Parathyroid adenoma (tissue), 2 donors: Measurements from ENCODE around the gene CXCL16.
"Not testable (repeated sequence)": the region's sequence is repeated elsewhere in the genome, so short reads cannot be mapped to it uniquely, and the experiment has no call there.

Experiments used
- H2AFZ ChIP-seq: fragments of 300-600 bp; sonication (generic); one replicate; pipeline ENCODE4 v1.7.0; 2017; ENCODE audit warnings: antibody characterized with exemption, mild to moderate bottlenecking
- H3K27ac ChIP-seq: fragments of 300-600 bp; sonication (generic); one replicate; pipeline ENCODE4 v1.7.0; 2017
- H3K27me3 ChIP-seq: fragments of 300-600 bp; sonication (generic); one replicate; pipeline ENCODE4 v1.7.0; 2017; ENCODE audit warnings: low read length; ENCODE audit not compliant: control insufficient read depth, insufficient read depth
- H3K36me3 ChIP-seq: fragments of 300-600 bp; sonication (generic); one replicate; pipeline ENCODE4 v1.7.0; 2017; ENCODE audit warnings: low read length; ENCODE audit not compliant: control insufficient read depth, insufficient read depth
- H3K4me1 ChIP-seq: fragments of 300-600 bp; sonication (generic); one replicate; pipeline ENCODE4 v1.7.0; 2017; ENCODE audit warnings: control low read depth
- H3K4me2 ChIP-seq: fragments of 300-600 bp; sonication (generic); one replicate; pipeline ENCODE4 v1.7.0; 2017; ENCODE audit warnings: low read length
- H3K4me3 ChIP-seq: fragments of 300-600 bp; sonication (generic); one replicate; pipeline ENCODE4 v1.7.0; 2017; ENCODE audit warnings: low read depth, low read length
- H3K79me2 ChIP-seq: fragments of 300-600 bp; sonication (generic); one replicate; pipeline ENCODE4 v1.7.0; 2017; ENCODE audit warnings: control low read depth
- H3K9ac ChIP-seq: fragments of 300-600 bp; sonication (generic); one replicate; pipeline ENCODE4 v1.7.0; 2017; ENCODE audit warnings: mild to moderate bottlenecking
- H3K9me3 ChIP-seq: fragments of 300-600 bp; sonication (generic); one replicate; pipeline ENCODE4 v1.7.0; 2017; ENCODE audit warnings: low read length; ENCODE audit not compliant: control insufficient read depth
- CTCF ChIP-seq: fragments of 300-600 bp; sonication (generic); IDR thresholded peaks from one replicate; pipeline ENCODE4 v1.7.0; 2017; ENCODE audit warnings: antibody characterized with exemption, mild to moderate bottlenecking
- donor health status: primary hyperparathyroidism.

The CXCL16 gene

GRCh38 chr17:4693416-4693815, 46.3 kb downstream of the CXCL16 start:
- Histone ChIP-seq H3K36me3 (no peaks in the 10 kb centered on the region), H3K4me2 (no peak overlapping the region), H3K9ac (no peak overlapping the region)

GRCh38 chr17:4691686-4692085, 48.0 kb downstream of the CXCL16 start:
- H3K79me2 ChIP-seq, result peaks cover 30% of the 10 kb centered on the region
- no peaks in the 10 kb centered on the region for H3K9me3 ChIP-seq
- H3K27me3 ChIP-seq, result no peaks in the 10 kb centered on the region
- H3K27ac ChIP-seq, result no peak overlapping the region
- TF ChIP-seq CTCF, result no peak
- H3K4me3 ChIP-seq, result no peak overlapping the region
- H3K36me3 ChIP-seq, result no peaks in the 10 kb centered on the region
- no peak overlapping the region for H3K4me2 ChIP-seq
- H2AFZ ChIP-seq, result no peak overlapping the region
- H3K9ac ChIP-seq, result no peak overlapping the region
- H3K4me1 ChIP-seq, result no peaks in the 10 kb centered on the region

More at GRCh38 chr17:4693416-4693815, 46.3 kb downstream of the CXCL16 start:
- Histone ChIP-seq H3K27ac (no peak overlapping the region), H3K4me1 (no peaks in the 10 kb centered on the region), H3K9me3 (no peaks in the 10 kb centered on the region), H2AFZ (no peak overlapping the region), H3K79me2 (peaks cover 26% of the 10 kb centered on the region), H3K4me3 (no peak overlapping the region), H3K27me3 (no peaks in the 10 kb centered on the region)
- TF ChIP-seq CTCF, result no peak

GRCh38 chr17:4690745-4691144, 49.0 kb downstream of the CXCL16 start:
- Histone ChIP-seq H3K9me3 (no peaks in the 10 kb centered on the region), H3K27me3 (no peaks in the 10 kb centered on the region), H3K9ac (no peak overlapping the region), H3K36me3 (no peaks in the 10 kb centered on the region), H2AFZ (no peak overlapping the region), H3K4me2 (no peak overlapping the region), H3K4me1 (peaks cover 4% of the 10 kb centered on the region), H3K27ac (no peak overlapping the region), H3K79me2 (peaks cover 36% of the 10 kb centered on the region), H3K4me3 (no peak overlapping the region)
- no peak for TF ChIP-seq CTCF

- H3K79me2 ChIP-seq, result peaks cover 34% of the 10 kb centered on the region
- not testable (repeated sequence) for H3K4me2 ChIP-seq, H3K4me1 ChIP-seq, H3K9me3 ChIP-seq, H3K9ac ChIP-seq, H2AFZ ChIP-seq, H3K4me3 ChIP-seq, H3K27me3 ChIP-seq, H3K27ac ChIP-seq, H3K36me3 ChIP-seq
These were observed 49.9 kb downstream of the CXCL16 start for GRCh38 chr17:4689872-4690271.

GRCh38 chr17:4683739-4684138, 56.0 kb downstream of the CXCL16 start:
- H3K4me3 ChIP-seq, H3K27ac ChIP-seq, H3K4me2 ChIP-seq, H3K36me3 ChIP-seq, H3K9ac ChIP-seq, H3K9me3 ChIP-seq, H2AFZ ChIP-seq, H3K27me3 ChIP-seq, H3K4me1 ChIP-seq: not testable (repeated sequence)
- H3K79me2 ChIP-seq, result peaks cover 17% of the 10 kb centered on the region
